ENCODE data around the gene MXI1.
"Not testable (repeated sequence)": the region's sequence is repeated elsewhere in the genome, so short reads cannot be mapped to it uniquely, and the experiment has no call there.

Gene MXI1

GRCh38 chr10:110242511-110242910 lies 35.1 kb downstream of the MXI1 start:
- no peak for DNase-seq

GRCh38 chr10:110244550-110244949 lies 37.1 kb downstream of the MXI1 start:
- DNase-seq: no peak

DNA sequence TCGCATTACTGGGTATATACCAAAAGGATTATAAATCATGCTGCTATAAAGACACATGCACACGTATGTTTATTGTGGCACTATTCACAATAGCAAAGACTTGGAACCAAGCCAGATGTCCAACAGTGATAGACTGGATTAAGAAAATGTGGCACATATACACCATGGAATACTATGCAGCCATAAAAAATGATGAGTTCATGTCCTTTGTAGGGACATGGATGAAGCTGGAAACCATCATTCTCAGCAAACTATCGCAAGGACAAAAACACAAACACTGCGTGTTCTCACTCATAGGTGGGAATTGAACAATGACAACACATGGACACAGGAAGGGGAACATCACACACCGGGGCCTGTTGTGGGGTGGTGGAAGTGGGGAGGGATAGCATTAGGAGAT lies 40.4 kb downstream of the MXI1 start:
- not testable (repeated sequence) for DNase-seq

- not testable (repeated sequence) for DNase-seq
Observed at GRCh38 chr10:110249489-110249888, 42.1 kb downstream of the MXI1 start.

DNA sequence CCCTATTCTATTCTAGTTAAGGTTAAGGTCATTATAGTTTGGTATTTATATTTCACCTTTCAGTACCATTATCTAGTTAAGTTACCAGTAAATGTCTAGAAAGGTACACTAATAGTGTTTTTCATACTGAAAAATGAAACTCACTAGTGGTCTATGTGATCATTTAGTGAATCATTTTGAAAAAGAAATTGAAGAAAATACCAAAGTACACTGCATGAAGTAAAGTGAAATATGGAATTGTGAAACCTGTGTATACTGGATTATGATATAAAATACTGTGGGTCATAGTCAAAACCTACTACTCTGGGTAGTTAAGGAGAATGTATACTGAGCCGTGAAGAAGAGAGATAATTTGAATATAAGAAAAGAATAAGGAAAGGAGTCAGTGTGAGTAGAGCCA lies 44.0 kb downstream of the MXI1 start:
- not testable (repeated sequence) for DNase-seq

- DNase-seq: no peak
Observed at GRCh38 chr10:110252151-110252550, 44.7 kb downstream of the MXI1 start.

DNA sequence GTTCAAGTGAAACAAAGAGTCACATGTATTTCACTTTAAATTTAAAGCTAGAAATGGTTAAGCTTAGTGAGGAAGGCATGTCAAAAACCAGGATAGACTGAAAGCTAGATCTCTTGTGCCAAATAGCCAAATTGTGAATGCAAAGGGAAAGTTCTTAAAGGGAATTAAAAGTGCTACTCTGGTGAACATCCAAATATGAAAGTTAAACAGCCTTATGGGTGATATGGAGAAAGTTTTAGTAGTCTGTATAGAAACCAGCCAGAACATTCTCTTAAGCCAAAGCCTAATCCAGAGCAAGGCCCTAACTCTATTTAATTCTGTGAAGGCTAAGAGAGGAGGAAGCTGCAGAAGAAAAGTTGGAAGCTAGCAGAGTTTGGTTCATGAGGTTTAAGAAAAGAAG lies 47.1 kb downstream of the MXI1 start:
- no peak for DNase-seq

DNA sequence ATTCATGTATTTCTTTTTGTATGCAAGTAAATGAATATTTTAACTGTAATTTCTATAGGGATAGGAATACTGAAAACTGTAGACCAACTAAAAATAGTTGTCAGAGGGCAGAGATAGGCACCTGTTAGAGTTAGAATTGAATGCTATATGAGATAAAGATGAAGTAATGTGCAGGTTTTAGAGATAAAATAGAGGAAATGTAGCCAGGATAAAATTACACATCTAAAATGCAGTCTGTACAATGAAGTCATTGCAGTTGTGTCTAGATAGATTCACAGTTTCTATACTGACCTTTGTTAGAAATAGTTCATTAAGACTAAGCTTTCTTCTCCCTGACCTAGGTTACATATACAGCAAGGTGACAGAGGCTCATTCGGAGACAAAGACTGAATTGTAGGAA lies 51.1 kb downstream of the MXI1 start:
- DNase-seq: no peak

DNA sequence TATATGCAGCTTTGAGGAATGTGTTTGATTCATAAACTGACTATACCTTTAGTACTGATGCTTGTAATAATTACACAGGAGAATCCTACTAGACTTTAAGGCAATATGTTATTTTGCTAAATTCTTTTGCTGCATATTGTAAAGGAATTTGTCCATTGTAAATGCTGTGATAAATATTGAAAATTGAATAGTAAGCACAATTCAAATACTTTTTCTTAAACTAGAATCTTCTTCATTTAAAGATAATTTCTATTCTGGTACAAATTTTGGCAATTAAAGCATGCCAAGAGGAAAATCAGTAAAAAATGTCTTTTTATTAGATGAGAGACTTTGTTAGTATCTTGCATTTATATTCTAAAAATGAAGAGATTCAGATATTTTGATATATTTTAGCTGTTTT lies 51.9 kb downstream of the MXI1 start:
- DNase-seq: no peak

DNA sequence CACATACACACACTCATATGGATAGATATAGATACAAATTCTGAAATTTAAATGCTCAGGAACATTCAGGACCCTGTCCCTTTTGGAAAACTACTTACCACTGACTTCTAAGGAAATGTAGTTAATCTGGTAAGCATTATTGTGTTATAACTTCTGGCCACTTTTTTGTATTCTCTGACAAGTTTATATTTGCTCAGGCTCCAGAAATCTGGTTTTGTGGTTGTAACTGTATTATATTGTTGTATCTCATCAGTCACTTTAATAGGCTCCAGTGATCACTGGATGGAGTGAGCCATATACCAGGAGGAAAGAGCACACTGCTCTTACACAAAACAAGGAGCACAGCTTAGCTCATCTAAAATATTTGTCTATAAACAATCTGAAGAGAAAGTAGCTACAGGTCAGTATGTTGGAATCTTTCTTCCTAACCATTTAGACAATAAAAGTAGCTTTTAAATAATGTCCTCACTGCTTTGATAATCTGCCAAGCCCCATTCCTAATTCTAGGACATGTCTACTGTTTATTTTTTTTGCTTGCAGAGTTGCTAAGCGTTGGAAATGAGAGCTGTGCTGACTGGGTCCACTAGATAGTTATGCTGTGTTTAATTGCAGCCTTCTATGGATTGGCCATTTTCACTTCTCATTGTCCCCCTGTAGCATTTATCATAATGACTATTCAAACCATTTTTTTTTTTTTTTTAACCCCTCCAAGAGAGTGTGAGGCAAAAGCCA lies 53.5 kb downstream of the MXI1 start:
- no peak for DNase-seq

- no peak for DNase-seq
Observed at GRCh38 chr10:110263164-110263563, 55.8 kb downstream of the MXI1 start.

DNA sequence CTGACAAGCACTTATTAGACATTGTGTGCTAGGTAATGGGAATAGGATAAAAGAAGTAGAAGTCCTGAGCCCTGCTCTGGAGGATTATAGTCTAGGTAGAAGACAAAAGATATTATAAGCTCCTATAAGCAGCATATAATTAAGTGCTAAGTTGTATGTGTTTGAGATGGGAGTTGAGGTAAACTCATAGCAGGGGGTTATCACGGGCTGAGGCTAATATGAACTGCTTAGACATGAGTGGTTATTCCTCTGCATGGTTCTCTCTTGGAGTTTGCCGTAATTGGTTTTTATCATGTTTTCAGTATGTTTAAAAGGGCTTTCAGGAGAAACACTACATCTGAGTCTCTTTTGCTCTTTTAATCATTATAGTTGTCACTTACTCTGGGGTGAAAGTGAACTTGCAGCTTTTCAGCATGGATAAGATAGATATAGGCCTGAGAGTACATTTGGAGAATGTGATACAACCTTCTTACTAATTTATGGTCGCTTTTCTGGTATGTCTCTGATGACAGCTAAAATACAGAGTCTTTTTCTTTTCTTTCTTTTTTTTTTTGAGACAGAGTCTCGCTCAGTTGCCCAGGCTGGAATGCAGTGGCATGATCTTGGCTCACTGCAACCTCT lies 58.3 kb downstream of the MXI1 start:
- no peak for DNase-seq

GRCh38 chr10:110267276-110267675 lies 59.9 kb downstream of the MXI1 start:
- DNase-seq: no peak

DNA sequence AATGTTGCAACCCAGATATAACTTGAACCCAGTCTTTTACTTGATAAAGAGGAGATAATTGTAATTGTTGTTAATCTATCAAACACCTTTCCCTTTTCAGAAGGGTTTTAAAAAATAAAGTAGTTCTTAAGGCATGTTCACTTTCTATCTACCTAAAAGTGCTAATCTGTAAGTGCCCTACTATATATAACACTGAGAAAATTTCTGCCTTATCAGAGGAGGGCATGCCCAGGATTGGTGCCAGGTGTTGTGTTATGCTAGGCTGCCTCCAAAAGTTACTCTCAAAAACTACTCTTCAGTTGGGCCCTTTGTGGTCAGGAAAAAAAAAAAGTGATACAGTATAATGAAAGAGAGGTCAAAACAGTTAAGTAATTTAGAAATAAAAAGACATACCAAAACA lies 61.0 kb downstream of the MXI1 start:
- no peak for DNase-seq

DNA sequence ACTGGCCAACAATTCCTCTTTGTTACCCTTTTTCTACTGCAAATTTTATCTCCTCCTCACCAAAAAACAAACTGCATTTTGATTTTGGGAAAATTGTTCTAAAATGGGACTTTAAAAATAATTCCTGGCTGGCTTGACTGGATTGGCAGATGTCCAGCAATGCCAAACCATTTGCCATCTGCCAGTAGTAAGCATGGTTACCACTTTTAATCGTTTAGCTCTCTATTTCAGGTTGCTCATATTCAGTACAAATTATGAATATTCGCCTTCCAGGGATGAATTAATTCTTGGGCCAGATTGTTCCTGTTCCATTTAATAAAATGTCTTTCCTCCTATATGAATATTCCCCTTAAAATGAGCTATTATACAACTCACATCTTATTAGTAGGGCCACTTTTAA lies 61.6 kb downstream of the MXI1 start:
- no peak for DNase-seq

DNA sequence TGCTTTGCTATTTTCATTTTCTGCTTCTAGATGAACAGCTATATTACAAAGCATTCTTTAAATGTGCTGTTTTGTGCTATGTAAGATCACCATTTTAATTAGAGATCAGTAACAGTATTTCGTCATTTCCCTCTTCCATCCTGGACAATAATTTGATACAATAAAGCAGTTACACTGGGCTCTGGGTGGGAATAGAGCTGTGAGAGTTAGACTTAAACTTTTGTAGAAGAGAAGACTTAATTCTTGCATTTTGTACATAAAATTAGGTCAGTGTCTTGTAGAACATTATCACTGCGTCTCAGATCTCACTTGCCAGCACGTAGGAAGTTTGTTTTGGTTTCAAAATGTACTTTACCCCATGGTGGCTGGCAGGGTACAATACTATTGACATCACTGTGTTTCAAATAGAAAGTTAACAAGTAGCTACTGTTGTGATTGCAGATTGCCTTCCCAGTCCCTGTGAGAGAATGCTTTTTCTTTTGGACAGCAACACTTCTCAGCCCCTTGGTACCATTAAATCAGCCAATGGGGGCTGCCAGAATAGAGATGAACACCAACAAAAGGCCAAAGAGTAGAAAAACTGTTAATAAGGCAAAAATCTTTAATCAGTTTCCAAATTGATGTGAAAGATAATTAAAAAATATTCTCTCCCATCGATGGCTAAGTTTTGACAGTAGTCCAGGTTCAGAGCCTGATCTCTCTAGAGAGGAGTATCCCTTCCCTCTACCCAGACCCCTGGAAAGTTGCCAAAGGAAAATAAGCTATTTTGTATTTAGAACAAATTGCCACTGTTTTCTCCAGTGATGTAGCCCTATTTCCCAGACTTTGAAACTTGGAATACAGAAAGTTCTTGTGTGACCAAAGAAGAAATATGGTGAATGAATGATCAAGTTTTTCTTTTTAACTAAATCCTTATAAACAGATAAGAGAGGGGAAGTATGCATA lies 62.2 kb downstream of the MXI1 start:
- DNase-seq: no peak

- DNase-seq: not testable (repeated sequence)
Observed at GRCh38 chr10:110272995-110273394, 65.6 kb downstream of the MXI1 start.

GRCh38 chr10:110273474-110273873 lies 66.1 kb downstream of the MXI1 start:
- no peak for DNase-seq

GRCh38 chr10:110274072-110274627 lies 66.7 kb downstream of the MXI1 start:
- no peak for DNase-seq

GRCh38 chr10:110274647-110275046 lies 67.2 kb downstream of the MXI1 start:
- no peak for DNase-seq

GRCh38 chr10:110275128-110275729 lies 67.8 kb downstream of the MXI1 start:
- no peak for DNase-seq

GRCh38 chr10:110276603-110277002 lies 69.2 kb downstream of the MXI1 start:
- DNase-seq: no peak

DNA sequence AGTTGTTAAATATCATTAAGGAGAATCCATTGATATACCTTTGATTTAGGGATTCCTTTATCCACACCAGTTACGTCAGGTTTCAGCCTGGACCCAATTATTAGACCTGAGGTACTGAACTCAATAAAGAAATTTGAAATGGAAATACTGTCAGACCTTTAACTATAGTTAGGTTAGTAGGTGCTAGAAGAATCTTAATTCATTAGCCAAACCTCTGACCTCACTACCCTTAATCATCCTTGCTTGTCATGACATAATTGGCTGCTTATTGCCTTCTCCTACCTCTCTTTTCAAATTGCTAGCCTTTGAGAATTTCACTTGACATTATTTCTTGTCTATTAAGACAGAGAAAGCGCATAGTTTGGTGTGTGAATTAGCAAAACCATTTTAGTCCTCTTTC lies 70.2 kb downstream of the MXI1 start:
- DNase-seq: no peak

All from NCI-H526 (cell line).